ENCODE measurements around the gene SAP30L. TPM values are rescaled to one million over a fixed set of nuclear protein-coding genes. Genes with fewer than 3 reads are reported as not detected.

SAP30L gene
- total and polyA plus RNA-seq, 7 donors, result 17.8 to 51.7 (median 36.0) TPM

DNA sequence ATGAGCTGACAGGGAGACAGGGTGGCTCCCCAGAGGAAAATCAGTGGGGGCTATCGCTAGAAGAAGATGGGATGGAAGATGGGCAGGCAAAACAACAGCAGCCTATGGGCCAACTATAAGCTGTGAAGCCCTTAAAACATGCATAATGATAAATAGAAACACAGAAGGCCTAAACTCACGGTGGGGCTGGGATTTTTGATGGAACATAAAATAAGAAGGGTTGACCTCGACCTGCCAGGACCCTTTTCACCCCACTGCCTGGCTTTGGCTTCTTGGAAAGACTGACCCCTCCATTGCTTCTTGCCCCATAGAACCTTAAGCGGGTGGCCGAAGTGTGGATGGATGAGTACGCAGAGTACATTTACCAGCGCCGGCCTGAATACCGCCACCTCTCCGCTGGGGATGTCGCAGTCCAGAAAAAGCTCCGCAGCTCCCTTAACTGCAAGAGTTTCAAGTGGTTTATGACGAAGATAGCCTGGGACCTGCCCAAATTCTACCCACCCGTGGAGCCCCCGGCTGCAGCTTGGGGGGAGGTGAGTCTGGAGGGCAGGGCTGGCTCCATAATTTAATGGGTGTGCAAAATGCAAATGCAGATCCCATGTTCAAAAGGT is 36.5 kb upstream of the SAP30L start:
- TF ChIP-seq, protein P1, sequence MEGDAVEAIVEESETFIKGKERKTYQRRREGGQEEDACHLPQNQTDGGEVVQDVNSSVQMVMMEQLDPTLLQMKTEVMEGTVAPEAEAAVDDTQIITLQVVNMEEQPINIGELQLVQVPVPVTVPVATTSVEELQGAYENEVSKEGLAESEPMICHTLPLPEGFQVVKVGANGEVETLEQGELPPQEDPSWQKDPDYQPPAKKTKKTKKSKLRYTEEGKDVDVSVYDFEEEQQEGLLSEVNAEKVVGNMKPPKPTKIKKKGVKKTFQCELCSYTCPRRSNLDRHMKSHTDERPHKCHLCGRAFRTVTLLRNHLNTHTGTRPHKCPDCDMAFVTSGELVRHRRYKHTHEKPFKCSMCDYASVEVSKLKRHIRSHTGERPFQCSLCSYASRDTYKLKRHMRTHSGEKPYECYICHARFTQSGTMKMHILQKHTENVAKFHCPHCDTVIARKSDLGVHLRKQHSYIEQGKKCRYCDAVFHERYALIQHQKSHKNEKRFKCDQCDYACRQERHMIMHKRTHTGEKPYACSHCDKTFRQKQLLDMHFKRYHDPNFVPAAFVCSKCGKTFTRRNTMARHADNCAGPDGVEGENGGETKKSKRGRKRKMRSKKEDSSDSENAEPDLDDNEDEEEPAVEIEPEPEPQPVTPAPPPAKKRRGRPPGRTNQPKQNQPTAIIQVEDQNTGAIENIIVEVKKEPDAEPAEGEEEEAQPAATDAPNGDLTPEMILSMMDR (IDR thresholded peaks at IDR 0.05), result no peak
- no peak for TF ChIP-seq POLR2A (IDR thresholded peaks at IDR 0.05)
- TF ChIP-seq POLR2AphosphoS5 (IDR thresholded peaks at IDR 0.05), result no peak
- TF ChIP-seq EP300 (IDR thresholded peaks at IDR 0.05), result no peak
- intact Hi-C loops (cut with DNase I), result no loop called here

GRCh38 chr5:154410008-154410407 is 35.8 kb upstream of the SAP30L start:
- intact Hi-C loops (cut with DNase I), result no loop called here
- Histone ChIP-seq H3K4me3 (no peak overlapping the region), H3K9me3 (no peaks in the 10 kb centered on the region)

More for the DNA sequence above, 36.5 kb upstream of the SAP30L start:
- DNase-seq, result peak; percentile 37
- Histone ChIP-seq H3K4me3 (no peak overlapping the region), H3K27me3 (no peaks in the 10 kb centered on the region), H3K27ac (no peak overlapping the region), H3K4me1 (peaks cover 0 to 14% (median 12%) of the 10 kb centered on the region in 4 donors), H3K9me3 (no peaks in the 10 kb centered on the region), H3K36me3 (peaks cover 0 to 46% (median 14%) of the 10 kb centered on the region in 4 donors)
- WGBS, 2 donors, result 95 to 96% methylated on average over 15 of the region's 15 CpGs

GRCh38 chr5:154410786-154411185 is 35.0 kb upstream of the SAP30L start:
- Histone ChIP-seq H3K9me3 (no peaks in the 10 kb centered on the region), H3K36me3 (peaks cover 2 to 54% (median 15%) of the 10 kb centered on the region in 4 donors), H3K4me1 (no peaks in the 10 kb centered on the region), H3K4me3 (no peak overlapping the region), H3K27me3 (no peaks in the 10 kb centered on the region), H3K27ac (no peak overlapping the region)
- TF ChIP-seq, protein P1 (IDR thresholded peaks at IDR 0.05), result no peak
- TF ChIP-seq POLR2A (IDR thresholded peaks at IDR 0.05) (no peak), POLR2AphosphoS5 (IDR thresholded peaks at IDR 0.05) (no peak), EP300 (IDR thresholded peaks at IDR 0.05) (no peak)
- 80 to 89% methylated on average over 6 of the region's 6 CpGs for WGBS, 2 donors
- intact Hi-C loops (cut with DNase I), result no loop called here
- DNase-seq, result no peak

More at GRCh38 chr5:154410008-154410407, 35.8 kb upstream of the SAP30L start:
- Histone ChIP-seq H3K27ac (no peak overlapping the region), H3K4me1 (peaks cover 0 to 7% (median 6%) of the 10 kb centered on the region in 4 donors), H3K36me3 (peaks cover 0 to 49% (median 14%) of the 10 kb centered on the region in 4 donors), H3K27me3 (no peaks in the 10 kb centered on the region)
- no peak for DNase-seq
- TF ChIP-seq, protein P1 (IDR thresholded peaks at IDR 0.05), result no peak
- TF ChIP-seq POLR2AphosphoS5 (IDR thresholded peaks at IDR 0.05) (no peak), POLR2A (IDR thresholded peaks at IDR 0.05) (no peak), EP300 (IDR thresholded peaks at IDR 0.05) (no peak)

- Histone ChIP-seq H3K27ac (no peak overlapping the region), H3K27me3 (no peaks in the 10 kb centered on the region), H3K36me3 (peaks cover 3 to 58% (median 16%) of the 10 kb centered on the region in 4 donors), H3K4me3 (no peak overlapping the region), H3K9me3 (no peaks in the 10 kb centered on the region), H3K4me1 (no peaks in the 10 kb centered on the region)
- intact Hi-C loops (cut with DNase I), result no loop called here
- TF ChIP-seq, protein P1 (IDR thresholded peaks at IDR 0.05), result no peak
- no peak for TF ChIP-seq EP300 (IDR thresholded peaks at IDR 0.05)
- TF ChIP-seq POLR2AphosphoS5 (IDR thresholded peaks at IDR 0.05), result no peak
- no peak for TF ChIP-seq POLR2A (IDR thresholded peaks at IDR 0.05)
- no peak for DNase-seq
- 98% methylated on average over 5 of the region's 5 CpGs for WGBS, 2 donors
Measured at GRCh38 chr5:154411338-154411737, 34.5 kb upstream of the SAP30L start.

- intact Hi-C loops (cut with DNase I), result no loop called here
- Histone ChIP-seq H3K4me3 (no peak overlapping the region), H3K4me1 (no peaks in the 10 kb centered on the region), H3K27ac (no peak overlapping the region), H3K27me3 (no peaks in the 10 kb centered on the region), H3K9me3 (no peaks in the 10 kb centered on the region), H3K36me3 (peaks cover 3 to 68% (median 24%) of the 10 kb centered on the region in 4 donors)
- no peak for DNase-seq
- TF ChIP-seq EP300 (IDR thresholded peaks at IDR 0.05) (no peak), POLR2AphosphoS5 (IDR thresholded peaks at IDR 0.05) (no peak), POLR2A (IDR thresholded peaks at IDR 0.05) (no peak)
- TF ChIP-seq, protein P1 (IDR thresholded peaks at IDR 0.05), result no peak
- 91 to 96% methylated on average over 3 of the region's 3 CpGs for WGBS, 2 donors
Measured at GRCh38 chr5:154412316-154412715, 33.5 kb upstream of the SAP30L start.

Measured in sigmoid colon (tissue), 7 donors.